Measurements from ENCODE around the gene CLDN7.

DNA sequence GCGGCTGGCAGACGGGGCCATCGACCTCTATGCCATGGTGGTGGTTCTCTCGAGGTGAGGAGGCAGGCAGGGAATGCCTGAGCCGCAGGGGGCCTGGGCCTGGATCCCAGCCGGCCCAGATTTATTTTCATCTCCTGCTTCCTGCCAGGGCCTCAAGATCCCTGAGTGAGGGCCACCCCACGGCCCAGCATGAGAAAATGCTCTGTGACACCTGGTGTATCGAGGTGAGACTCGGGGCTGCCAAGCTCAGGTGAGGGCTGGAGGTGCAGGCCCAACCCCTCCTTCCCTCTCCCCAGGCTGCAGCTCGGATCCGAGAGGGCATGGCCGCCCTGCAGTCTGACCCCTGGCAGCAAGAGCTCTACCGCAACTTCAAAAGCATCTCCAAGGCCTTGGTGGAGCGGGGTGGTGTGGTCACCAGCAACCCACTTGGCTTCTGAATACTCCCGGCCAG is 37.6 kb downstream of the CLDN7 start:
- TF ChIP-seq, protein P1, sequence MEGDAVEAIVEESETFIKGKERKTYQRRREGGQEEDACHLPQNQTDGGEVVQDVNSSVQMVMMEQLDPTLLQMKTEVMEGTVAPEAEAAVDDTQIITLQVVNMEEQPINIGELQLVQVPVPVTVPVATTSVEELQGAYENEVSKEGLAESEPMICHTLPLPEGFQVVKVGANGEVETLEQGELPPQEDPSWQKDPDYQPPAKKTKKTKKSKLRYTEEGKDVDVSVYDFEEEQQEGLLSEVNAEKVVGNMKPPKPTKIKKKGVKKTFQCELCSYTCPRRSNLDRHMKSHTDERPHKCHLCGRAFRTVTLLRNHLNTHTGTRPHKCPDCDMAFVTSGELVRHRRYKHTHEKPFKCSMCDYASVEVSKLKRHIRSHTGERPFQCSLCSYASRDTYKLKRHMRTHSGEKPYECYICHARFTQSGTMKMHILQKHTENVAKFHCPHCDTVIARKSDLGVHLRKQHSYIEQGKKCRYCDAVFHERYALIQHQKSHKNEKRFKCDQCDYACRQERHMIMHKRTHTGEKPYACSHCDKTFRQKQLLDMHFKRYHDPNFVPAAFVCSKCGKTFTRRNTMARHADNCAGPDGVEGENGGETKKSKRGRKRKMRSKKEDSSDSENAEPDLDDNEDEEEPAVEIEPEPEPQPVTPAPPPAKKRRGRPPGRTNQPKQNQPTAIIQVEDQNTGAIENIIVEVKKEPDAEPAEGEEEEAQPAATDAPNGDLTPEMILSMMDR (optimal IDR thresholded peaks at IDR 0.05 in 1 of 3, IDR thresholded peaks at IDR 0.05 in 1 of 3, conservative IDR thresholded peaks at IDR 0.05 in 1 of 3; ENCODE audit: extremely low read depth in 1 of 3, insufficient read depth in 2 of 3, low read length in 3 of 3) = no peak
- TF ChIP-seq EZH2 (IDR thresholded peaks at IDR 0.05; ENCODE audit: low read length) = no peak
